Measurements from ENCODE around the gene OLFML1. TPM values are rescaled to one million over a fixed set of nuclear protein-coding genes. Genes with fewer than 3 reads are reported as not detected.

Gene OLFML1
- total RNA-seq, 1 donor from 2014 or later: not detected

DNA sequence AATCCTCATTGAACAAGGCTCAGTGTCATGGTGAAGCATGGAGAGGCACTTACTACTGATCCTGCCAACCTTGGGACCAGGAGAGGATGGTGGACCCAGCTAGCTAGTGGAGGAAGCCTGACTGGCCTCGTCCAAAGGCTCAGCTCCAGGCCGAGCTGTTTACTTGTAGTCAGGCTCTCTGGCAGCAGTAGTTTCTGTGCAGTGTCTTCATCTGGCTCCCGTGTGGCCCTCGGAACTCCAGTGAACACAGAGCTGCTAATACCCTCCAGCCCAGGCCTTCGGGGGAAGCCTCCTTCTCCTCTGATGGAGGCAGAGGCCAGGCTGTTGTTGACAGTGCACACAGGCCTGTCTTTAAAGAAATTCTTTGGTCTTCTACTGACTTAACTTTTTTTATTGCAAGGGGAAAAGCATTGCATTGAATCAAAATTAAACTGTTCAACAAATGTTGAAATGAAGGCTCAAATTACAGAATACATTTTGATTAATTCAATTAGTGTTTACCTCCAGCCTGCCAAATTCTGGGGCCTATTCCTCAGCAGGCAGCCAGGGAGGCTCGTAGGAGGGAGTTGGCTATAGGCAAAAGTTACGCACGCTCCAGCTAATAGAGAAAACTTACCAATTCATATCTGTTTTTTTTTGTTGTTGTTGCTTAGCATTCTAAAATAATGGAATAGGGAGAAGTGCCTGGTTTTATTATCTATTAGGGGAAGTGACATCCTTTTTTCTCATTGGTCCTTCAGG, 47.3 kb downstream of the OLFML1 start:
- DNase-seq (ENCODE audit: low read depth, low spot score): no peak

GRCh38 chr11:7533199-7534041, 48.1 kb downstream of the OLFML1 start:
- DNase-seq (ENCODE audit: low read depth, low spot score): no peak

DNA sequence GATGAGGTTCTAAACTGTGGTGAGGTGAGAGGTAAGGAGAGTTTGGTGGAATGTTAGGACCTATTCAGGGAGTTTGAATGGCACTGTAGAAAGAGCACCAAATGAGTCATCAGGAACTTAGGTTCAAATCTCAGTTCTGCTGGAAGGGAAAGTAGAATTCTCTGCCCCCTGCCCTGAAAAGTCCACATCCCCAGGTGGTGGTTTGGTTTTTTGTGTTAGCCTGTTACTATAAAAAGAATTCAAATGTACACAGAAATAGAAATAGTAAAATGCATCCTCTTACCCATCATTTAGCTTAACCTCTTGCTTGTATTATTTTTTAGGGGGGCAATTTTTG, 48.7 kb downstream of the OLFML1 start:
- no peak for DNase-seq (ENCODE audit: low read depth, low spot score)

- DNase-seq (ENCODE audit: low read depth, low spot score): no peak
Measured at GRCh38 chr11:7536100-7536499, 50.8 kb downstream of the OLFML1 start.

GRCh38 chr11:7537265-7537664, 52.0 kb downstream of the OLFML1 start:
- DNase-seq (ENCODE audit: low read depth, low spot score): no peak

DNA sequence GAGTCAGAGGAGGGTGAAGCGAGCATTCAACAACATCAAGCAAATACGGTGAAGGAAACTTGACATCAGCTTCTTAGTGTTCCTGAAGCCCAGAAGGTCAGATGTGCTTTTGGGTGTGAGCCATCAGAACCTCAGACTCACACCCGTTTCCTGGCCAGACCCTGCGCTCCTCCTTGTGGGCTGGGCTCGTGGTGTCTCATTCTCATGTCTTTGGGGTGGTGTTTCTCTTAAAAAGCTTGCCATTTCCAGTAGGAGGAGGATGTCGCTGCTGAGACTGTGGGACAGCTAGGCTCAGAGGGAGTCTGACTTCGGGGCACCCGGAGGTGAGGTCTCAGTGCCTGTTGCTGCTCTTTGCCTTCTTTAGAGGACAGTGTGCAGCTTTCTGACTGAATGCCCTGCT, 52.7 kb downstream of the OLFML1 start:
- DNase-seq (ENCODE audit: low read depth, low spot score): no peak

DNA sequence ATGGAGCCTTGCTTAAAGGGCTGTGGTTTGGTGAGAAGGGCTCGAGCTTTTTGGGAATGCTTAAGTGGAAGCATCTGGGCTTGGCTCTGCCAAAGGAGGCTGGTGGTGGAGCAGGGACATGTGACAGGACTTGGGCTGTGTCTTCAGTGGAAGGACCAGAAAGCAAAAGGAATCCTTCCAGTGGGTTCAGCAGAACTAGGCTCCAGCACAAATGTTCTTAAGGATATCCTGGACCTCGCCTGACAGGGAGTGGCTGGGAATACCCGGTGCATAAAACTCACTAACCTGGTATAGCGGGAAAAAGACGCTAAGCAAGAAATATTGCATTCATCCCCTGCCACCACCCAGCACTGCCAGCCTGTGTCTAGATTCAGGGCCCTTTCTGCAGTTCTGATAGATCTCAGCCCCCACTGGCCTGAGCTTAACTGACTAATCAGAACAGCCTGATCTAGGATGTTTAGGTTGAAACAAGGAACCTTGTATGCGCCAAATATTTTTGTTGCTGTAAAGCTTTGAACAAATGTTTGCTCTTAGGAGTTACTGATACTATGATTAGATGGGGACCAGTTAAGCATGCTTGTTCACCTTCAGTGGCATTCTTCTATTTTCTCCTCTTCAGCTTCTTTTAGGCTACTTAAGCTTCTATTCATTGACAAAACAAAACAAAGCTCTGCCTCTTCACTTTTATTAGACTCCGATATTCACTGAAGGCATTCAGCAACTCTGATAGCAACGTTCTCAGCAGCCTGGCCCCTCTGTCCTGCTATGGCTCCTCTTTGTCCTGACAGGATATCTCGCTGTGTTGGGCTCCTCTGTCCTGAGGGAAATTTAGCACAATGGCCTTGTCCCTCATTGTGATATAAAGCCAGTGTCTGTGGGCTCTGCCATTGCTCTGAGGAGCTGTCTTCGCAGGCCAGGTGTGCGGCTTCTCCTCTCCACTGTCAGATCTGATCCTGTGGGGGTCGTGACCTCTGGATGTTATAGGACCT, 53.5 kb downstream of the OLFML1 start:
- no peak for DNase-seq (ENCODE audit: low read depth, low spot score)

DNA sequence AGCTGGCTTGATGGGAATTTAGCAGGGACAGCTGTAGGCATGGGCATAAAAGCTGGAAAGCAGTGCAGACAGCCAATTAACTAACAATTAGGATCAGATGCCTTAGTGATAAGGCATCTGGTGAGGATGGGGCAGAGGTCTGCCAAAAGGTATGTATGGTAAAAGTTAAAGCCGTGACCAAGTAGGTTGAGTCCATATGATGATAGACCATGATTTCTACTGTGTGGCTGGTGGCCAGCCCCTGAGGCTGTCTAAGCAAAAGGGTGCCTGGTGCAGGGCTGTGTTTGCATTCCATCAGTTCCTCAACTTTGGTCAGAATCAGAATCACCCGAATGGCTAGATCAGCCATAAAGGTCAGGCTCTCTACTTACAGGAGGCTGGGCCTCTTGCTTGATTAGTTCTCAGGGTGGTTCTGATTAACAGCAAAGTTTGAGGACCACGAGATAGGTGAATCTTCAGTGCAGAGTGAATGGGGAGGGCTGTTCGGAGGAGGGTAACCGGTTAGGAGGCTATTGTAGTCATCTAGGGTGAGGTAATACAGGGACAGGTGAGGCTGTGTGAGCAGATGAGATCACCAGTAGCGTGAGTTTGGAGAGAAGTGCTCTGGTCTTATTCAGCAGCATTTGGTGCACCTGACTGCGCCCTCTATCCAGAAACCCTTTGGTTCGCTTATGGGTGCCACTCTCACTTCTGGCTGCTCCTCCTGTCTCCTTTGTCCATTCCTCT, 55.7 kb downstream of the OLFML1 start:
- no peak for DNase-seq (ENCODE audit: low read depth, low spot score)

- no peak for DNase-seq (ENCODE audit: low read depth, low spot score)
Measured at GRCh38 chr11:7543302-7543701, 58.0 kb downstream of the OLFML1 start.

GRCh38 chr11:7544021-7544420, 58.7 kb downstream of the OLFML1 start:
- no peak for DNase-seq (ENCODE audit: low read depth, low spot score)

DNA sequence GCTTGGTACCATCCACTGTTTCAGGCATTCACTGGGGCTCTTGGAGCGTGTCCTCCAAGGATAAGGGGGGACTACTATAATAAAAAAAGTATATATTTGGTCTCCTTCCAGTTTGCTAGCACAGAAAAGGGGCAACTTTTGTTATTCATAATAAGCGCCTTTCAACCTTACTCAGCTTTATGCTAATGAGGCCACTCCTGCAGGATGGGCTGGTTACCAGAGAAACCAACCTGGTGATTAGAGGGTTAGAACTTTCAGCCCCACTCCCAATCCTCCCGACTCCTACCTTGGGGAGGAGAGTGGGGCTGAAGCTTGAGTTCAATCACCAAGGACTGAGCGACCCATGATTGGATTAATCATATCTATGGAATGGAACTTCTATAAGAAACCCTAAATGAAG, 60.3 kb downstream of the OLFML1 start:
- no peak for DNase-seq (ENCODE audit: low read depth, low spot score)

DNA sequence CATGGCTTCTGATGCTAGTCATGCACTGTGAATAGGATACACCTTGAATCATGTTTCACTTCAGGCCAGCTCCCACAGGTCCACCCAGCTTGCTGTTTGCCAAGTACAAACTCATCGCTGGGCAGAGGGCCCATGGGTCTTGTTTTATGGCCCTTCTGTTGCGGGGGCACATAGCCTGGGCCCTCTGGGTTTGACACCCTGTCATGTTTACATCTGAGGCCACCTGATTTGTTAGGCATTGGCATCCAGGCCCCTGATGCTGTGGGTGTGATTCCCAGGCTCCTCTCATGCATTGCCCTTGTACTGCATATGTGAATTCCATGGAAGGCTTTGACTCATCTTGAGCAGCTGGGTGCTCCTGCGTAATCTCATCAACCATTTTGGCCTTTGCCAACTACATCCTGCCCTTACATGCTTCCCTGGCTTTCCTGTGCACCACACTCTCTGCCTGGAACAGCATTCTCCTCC, 61.1 kb downstream of the OLFML1 start:
- no peak for DNase-seq (ENCODE audit: low read depth, low spot score)

DNA sequence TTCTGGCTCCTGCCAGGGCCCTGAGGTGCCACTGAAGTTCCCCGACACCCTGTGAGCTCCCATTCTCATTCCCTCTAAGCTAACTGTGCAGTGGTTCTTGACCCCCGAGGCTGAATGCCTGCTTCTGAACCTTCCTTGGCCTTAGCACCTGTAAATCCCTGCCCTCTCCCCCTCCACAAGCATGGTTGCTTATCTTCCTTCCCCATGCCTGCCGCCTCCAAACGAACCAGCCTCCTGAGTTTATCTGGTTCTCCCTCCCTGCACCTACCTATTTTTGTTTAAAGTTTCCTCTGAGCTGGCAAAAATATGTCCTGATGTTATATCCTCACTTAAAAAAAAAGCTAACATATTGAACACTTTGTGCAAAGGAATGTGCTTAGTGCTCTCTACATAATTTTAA, 62.4 kb downstream of the OLFML1 start:
- no peak for DNase-seq (ENCODE audit: low read depth, low spot score)

- no peak for DNase-seq (ENCODE audit: low read depth, low spot score)
Measured at GRCh38 chr11:7548659-7549274, 63.5 kb downstream of the OLFML1 start.

DNA sequence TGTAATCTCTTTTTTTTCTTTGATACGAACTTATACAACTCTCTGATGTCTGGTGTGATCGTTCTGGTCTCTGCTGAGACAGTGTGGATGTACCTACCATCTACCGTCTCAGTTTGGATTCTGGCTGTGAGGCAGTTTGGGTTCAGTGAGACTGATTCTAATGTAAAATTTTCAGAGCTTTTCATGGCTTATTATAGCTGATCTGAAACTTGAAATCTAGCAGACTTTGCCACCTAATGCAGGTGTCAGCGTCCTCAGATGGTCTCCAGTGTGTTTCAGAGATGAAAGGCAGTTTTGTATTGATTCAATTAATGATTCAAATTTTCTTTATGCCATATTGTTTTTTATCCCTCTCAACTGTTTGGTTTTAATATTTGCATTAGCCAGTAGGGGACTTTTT, 64.4 kb downstream of the OLFML1 start:
- DNase-seq (ENCODE audit: low read depth, low spot score): no peak

DNA sequence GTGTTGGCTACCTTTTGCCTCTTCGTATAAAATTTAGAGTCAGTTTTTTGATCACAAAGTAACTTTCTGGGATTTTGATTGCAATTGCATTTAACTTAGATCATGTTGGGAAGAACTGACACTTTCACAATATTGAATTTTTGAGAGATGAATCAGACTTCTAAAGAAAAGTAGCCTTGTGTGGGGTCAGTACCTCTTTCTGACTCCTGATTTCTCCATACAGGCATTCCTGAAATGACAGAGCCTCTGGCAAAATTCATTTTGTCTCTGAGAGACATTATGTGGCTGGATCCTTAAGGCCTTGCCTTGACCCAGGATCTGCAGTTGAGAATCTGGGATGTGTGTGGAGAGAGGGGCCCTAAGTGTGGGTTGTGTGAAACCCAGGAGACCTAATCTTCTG, 66.3 kb downstream of the OLFML1 start:
- no peak for DNase-seq (ENCODE audit: low read depth, low spot score)

GRCh38 chr11:7552666-7553065, 67.4 kb downstream of the OLFML1 start:
- no peak for DNase-seq (ENCODE audit: low read depth, low spot score)

DNA sequence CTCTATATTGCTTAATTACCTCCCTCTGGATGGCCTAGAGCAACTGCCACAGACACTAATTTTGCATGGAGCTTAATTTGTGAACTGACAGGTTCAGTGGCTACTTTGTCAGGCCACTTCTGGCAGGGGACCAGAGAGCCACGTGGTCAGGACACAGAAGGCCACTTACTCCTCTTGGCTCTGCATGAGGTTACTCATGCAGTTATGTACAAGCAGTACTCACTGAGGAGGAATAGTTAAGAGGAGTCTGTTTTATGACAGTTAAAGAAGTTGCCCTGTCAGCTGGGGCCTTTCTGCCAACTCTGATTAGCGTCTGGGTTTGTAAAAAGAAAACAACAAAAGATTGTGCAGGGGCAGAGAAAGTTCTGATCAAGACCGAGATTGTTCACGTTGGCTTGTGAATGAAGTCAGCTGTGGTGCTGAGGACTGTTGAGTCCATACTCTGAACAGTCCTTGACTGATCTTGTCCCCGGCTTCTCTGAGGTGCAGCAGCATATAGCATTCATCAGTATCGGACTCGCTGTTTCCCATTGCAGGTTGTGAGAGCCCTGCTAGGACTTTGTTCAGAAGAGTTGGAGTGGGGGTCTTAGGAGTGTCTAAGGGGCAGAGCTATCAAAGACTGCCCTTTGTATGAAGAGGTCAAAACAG, 69.9 kb downstream of the OLFML1 start:
- DNase-seq (ENCODE audit: low read depth, low spot score): no peak

DNA sequence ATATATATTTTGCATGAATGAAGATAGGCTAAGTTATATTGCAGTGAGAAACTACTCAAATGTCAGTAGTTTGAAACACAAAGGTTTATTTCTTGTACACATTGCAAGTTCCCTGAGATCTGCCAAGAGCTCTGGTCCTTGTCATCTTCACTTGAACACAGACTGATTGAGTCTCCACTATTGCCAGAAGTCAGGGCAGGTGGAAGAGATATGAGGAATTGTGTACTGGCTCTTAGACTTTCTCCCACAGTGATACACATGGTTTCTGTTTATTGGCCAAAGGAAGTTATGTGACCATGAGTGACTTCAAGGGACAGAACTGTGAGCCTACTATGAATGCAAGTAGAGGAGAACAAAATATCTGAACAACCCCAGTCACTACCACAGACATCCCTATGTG, 72.7 kb downstream of the OLFML1 start:
- DNase-seq (ENCODE audit: low read depth, low spot score): no peak
